Vagina (tissue), 2 donors: Measurements from ENCODE around the gene PRR5.

Source experiments
- POLR2A ChIP-seq, 2 donors: fragments of 450-650 bp; IDR thresholded peaks; one replicate each; pipeline ENCODE4 v1.6.1; 2017; ENCODE audit warnings: antibody characterized with exemption in 2 of 2, mild to moderate bottlenecking in 2 of 2, moderate library complexity in 2 of 2
- POLR2AphosphoS5 ChIP-seq, 2 donors: sonication (generic); formaldehyde crosslinking; IDR thresholded peaks; one replicate each; pipeline ENCODE4 v1.9.0; 2017; ENCODE audit warnings: antibody characterized with exemption in 2 of 2, mild to moderate bottlenecking in 2 of 2, low read depth in 1 of 2; ENCODE audit not compliant: insufficient read depth in 1 of 2
- TF ChIP-seq, protein P1 (sequence below), 3 experiments: fragments of 450-650 bp in 2 of 3; fragments of 200-600 bp in 1 of 3; sonication (generic) in 1 of 3; IDR thresholded peaks; one replicate each; pipeline ENCODE4 v1.5.1; 2017 to 2019; ENCODE audit warnings: antibody characterized with exemption in 3 of 3, mild to moderate bottlenecking in 2 of 3, moderate library complexity in 2 of 3

DNA sequence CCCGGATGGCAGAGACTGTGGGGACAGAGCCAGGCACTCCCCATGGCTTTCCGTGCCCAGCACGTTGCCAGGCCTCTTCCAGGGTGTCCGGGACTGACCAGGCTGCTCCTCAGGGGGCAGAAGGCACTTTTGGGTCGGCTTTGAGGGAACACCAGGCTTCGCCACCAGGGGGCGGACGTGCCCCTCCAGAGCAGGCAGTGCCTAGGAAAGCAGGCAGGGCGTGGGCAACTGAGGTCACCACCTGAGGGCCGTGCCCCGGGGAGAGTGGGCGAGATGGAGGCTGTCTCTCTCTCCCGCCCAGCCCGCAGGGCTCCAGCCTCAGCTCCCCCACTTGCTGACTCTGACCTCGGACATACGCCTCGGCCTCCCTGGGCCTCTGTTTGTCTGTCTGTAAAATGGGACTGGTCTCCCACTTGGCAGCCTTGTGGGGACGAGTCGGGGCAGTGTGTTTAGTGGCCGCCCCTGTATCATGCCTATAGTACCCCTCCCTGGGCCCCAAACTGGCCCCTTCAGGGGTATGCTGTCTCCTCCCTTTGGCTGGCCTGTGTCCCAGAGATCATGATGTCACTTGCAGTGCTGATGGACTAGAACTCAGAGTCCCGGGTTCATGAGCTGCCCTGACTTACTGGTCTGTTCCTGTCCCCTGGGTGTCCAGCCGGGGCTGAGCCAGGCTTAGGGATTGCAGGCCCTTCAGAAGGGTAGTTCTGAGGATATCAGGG is 4.4 kb upstream of the PRR5 start:
- TF ChIP-seq, protein P1, sequence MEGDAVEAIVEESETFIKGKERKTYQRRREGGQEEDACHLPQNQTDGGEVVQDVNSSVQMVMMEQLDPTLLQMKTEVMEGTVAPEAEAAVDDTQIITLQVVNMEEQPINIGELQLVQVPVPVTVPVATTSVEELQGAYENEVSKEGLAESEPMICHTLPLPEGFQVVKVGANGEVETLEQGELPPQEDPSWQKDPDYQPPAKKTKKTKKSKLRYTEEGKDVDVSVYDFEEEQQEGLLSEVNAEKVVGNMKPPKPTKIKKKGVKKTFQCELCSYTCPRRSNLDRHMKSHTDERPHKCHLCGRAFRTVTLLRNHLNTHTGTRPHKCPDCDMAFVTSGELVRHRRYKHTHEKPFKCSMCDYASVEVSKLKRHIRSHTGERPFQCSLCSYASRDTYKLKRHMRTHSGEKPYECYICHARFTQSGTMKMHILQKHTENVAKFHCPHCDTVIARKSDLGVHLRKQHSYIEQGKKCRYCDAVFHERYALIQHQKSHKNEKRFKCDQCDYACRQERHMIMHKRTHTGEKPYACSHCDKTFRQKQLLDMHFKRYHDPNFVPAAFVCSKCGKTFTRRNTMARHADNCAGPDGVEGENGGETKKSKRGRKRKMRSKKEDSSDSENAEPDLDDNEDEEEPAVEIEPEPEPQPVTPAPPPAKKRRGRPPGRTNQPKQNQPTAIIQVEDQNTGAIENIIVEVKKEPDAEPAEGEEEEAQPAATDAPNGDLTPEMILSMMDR (IDR thresholded peaks at IDR 0.05), result peak; percentile 88 to 92 (median 92)
- TF ChIP-seq POLR2A (IDR thresholded peaks at IDR 0.05) (no peak), POLR2AphosphoS5 (IDR thresholded peaks at IDR 0.05; ENCODE audit: insufficient read depth in 1 of 2, low read depth in 1 of 2) (peak in 1 of 2 donors; percentile 45)
